Activated CD4-positive, alpha-beta T cell treated with anti-CD3 and anti-CD28 coated beads for 24 hours (primary cell): ENCODE results near the gene EFEMP1.
"Not testable (repeated sequence)": the region's sequence is repeated elsewhere in the genome, so short reads cannot be mapped to it uniquely, and the experiment has no call there.

Experiments
- DNase-seq, 2 donors: peaks; one replicate each; pipeline ENCODE4 v3.0.0-alpha.2; 2020; ENCODE audit warnings: low read depth in 2 of 2

EFEMP1 gene

GRCh38 chr2:55831671-55832410 lies 91.7 kb downstream of the EFEMP1 start:
- not testable (repeated sequence) for DNase-seq

DNA sequence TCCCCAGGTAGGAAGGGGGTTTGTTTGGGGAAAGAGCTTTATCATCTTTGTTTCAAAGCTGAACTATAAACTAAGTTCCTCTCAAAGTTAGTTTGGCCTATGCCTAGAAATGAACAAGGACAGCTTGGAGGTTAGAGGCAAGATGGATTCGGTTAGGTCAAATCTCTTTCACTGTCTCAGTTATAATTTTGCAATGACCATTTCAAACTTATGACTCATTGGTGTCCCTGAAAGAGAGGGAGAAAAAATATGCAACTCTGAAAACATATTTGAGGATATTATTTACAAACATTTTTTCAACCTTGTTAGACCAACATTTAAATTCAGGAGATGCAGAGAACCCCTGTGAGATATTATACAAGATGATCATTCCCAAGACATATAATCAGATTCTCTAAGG lies 95.7 kb downstream of the EFEMP1 start:
- no peak for DNase-seq

DNA sequence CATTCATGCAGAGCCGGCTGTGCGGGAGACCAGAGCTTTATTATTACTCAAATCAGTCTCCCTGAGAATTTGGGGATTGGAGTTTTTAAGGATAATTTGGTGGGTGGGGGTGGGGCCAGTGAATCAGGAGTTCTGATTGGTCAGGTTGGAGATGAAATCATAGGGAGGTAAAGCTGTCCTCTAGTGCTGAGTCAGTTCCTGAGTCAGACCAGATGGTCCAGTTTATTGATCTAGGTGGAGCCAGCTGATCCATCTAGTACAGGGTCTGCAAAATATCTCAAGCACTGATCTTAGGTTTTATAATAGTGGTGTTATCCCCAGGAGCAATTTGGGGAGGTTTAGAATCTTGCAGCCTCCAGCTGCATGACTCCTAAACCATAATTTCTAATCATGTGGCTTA lies 96.2 kb downstream of the EFEMP1 start:
- not testable (repeated sequence) for DNase-seq

GRCh38 chr2:55826246-55826645 lies 97.3 kb downstream of the EFEMP1 start:
- DNase-seq, result no peak

DNA sequence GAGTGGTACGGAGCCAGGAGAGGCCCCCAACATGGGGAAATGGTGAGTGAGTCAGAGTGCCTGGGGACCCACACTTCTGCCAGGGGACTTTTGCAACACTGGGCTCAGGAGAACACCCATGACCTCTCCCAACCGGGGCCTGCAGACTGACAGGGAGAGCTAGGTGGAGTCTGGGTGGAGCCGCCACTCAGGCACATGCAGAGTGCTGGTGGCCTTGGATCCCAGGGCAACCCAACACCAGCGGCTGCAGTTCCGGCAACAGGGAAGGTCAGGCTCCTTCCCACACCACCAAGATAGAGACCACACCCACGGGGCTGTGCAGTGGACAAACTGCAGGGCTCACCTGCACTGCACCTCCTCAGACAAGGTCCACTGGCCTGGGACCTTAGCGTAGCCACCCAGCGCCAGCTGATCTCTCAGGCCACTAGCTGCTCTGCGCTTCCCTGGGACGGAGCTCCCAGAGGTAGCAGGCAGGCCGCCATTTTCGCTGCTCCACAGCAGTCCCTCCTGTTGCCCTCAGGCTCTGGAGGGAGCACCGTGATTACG lies 99.0 kb downstream of the EFEMP1 start:
- no peak for DNase-seq
